Stimulated activated CD4-positive, alpha-beta T cell treated with anti-CD3 and anti-CD28 coated beads, Interleukin-15, amount 100 ng/mL, for 48 hours (primary cell): ENCODE results near the gene SLC6A9.

Experiments
- DNase-seq, 2 donors: peaks; one replicate each; pipeline ENCODE4 v3.0.0-alpha.2; 2020; ENCODE audit warnings: low read depth in 2 of 2

The SLC6A9 gene

DNA sequence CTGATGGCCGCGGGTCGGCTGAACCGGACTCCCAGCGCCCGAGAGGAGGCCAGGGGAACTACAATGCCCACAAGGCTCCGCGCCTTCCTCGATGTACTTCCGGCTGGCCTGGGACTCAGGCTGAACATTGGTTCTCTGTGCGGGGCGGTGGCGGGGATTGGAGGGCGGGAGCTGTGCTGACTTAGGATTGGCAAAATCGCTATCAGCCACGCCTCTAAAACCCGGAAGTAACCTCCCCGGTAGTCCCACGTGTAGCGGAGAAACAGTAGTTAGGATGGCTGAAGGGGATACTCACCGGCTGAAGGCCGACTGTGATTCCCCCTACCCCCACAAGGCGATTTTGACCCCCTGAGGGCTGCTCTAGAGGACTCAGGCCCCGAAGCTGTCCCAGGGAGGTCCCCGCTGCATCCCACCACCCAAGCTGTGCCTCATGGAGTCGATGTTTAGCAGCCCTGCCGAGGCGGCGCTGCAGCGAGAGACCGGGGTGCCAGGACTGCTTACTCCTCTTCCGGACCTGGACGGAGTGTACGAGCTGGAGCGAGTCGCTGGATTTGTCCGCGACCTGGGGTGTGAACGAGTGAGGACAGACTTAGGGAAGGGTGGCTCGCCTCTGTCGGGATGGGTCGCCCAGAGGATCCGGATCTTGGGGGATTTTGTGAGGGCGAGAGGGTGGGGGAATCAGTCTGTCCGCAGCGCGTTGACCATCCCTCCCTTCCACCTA lies 61.4 kb downstream of the SLC6A9 start, which contains the start of gene DPH2:
TSS of gene DPH2 (plus strand) at position 265 of the 721 bp plus-strand sequence. CDS start at position 431, 166 bp downstream.
- DNase-seq: peak; percentile 96 to 98

DNA sequence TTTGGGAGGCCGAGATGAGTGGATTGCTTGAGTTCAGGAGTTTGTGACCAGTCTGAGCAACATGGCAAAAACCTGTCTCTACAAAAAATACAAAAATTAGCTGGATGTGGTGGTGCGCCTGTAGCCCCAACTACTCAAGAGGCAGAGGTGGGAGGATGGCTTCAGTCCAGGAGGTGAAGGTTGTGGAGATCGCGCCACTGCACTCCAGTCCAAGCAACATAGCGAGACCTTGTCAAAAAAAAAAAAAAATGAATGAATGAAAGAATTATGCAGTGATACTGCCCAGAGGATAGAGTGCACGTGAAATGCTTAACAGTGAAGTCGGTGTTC lies 61.9 kb downstream of the SLC6A9 start:
- no peak for DNase-seq

DNA sequence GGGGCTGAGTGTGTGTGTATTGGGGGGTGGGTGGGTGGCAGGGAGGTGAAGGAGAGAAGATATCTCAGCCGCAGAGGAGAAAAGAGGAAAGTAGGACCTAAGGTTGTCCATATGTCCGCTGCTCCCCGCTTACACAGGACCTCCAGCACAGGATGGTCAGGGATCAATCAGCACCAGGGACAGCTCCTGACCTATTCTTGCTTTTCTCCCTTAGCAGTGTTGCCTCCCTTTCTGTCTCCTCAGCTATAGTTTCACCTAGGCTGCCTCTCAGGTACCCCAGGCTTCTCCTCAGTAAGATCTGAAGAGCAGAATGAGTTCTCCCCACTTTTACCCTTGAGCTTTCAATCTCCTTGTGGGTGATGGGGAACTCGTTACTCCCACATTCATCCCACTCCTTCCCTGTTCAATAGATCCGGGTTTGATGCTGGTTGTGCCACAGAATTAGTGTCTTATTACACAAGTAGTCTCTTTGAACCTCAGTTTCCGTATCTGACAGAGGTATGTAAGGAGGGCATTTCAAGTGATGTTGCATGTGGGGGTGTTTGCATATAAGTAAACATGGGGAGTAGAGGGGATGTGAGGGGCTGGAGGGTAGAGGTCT lies 62.8 kb downstream of the SLC6A9 start:
- DNase-seq: no peak

DNA sequence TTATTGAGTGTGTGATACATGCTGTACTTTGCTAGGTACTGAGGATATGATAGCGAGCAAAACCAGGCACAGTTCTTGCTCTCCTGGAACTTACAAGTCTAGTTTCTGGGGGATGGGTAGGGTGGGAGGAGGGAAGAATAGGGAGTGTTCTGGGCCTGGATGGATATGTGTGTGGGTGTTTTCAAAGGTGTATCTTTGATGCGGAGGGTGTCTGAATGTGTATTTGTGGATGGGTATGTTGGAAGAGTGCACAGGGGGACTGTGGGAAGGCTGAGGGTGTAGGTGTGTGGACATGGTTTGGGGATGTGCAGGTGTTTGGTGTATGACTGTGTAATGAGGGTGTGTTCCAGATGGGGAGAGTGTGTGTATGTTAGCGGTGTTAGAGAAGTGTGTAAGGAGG lies 65.9 kb downstream of the SLC6A9 start:
- no peak for DNase-seq

DNA sequence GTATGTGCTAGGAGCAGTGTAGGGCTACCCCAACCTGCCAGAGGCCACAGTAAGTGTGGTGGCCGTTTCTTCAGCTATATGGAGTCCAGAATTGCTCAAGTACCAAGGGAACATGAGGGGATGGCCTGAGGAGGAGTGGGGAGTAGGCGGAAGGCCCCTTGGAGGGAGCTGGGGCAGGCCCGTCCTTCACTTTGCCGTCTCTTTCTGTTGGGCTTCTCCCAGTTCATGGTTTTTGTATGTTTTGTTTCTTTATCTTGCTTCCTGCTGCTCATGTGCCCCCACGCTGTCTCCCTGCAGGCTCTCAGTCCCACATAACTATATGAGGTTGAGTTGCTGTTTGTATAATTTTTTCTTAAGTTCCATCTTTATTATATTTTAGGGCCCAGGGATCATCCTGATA lies 67.4 kb downstream of the SLC6A9 start:
- DNase-seq: no peak

DNA sequence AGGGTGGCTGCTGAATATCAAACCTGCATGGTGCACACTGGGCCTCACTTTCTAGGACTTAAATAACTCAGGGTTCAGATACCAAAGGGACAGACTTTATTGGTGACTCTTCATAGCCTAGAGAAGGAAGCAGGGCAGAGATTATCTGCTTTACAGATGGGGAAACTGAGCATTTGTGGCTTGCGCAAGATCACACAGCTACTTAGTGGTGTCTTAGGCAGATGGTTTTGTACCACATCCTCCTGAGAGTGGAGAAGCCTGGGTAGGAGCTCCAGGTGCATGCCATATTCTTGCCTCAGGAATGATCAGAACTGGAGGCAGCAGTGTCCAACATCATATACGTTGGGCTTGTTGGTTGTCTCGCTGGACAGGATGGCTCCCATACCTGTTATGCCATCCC lies 68.3 kb downstream of the SLC6A9 start:
- DNase-seq: no peak

DNA sequence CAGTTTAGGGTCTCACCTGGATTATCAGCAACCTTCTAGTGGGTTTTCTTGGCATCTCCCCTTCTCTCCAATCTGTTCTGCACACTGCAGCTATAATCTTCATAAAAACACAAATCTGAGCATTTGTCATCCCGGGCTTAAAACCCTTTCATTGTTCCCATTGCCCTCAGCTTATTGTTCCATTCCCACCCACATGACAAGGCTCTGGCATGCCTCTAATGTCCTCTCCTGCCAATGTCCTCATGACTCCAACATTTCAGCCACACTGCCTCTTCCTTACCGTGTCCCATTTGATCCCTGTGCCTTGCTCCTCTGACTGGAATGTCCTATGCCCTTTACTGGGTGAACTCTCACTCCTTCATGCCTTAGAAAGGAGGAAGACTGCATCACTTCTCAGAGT lies 68.9 kb downstream of the SLC6A9 start:
- DNase-seq: no peak

DNA sequence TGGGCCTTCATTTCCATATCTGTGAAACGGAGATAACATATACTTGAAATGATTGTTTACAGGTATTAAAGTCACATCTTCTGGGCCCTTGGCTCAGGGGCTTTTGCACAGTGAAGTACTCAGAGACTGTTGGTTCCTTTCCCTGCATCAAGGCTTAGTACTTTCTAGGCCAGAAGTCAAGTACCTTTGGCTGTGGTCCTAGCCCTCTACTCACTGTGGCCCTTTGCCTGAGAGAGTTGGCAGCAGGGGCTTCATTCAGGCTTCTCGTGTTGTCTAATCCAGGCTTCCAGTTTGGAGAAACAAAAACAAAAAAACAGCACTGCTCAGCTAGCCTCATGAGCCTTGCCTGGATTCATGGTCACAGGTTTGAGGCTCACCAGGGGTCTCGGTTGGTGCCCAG lies 69.6 kb downstream of the SLC6A9 start:
- no peak for DNase-seq

DNA sequence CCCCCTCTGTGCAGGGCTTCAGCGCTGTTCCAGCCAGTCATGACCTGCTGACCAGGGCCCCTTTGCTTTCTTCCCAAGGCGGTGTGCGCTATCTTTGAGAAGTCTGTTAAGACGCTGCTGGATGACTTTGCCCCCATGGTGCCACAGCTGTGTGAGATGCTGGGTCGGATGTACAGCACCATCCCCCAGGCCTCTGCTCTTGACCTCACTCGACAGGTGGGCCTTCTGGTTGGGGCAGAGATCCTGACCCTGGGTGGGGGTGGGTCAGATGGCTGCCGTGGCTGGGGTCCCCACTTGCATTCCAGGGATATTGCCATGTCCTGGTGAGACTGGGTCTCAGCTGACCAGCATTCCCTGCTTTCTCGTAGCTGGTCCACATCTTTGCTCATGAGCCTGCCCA lies 70.5 kb downstream of the SLC6A9 start:
- no peak for DNase-seq

DNA sequence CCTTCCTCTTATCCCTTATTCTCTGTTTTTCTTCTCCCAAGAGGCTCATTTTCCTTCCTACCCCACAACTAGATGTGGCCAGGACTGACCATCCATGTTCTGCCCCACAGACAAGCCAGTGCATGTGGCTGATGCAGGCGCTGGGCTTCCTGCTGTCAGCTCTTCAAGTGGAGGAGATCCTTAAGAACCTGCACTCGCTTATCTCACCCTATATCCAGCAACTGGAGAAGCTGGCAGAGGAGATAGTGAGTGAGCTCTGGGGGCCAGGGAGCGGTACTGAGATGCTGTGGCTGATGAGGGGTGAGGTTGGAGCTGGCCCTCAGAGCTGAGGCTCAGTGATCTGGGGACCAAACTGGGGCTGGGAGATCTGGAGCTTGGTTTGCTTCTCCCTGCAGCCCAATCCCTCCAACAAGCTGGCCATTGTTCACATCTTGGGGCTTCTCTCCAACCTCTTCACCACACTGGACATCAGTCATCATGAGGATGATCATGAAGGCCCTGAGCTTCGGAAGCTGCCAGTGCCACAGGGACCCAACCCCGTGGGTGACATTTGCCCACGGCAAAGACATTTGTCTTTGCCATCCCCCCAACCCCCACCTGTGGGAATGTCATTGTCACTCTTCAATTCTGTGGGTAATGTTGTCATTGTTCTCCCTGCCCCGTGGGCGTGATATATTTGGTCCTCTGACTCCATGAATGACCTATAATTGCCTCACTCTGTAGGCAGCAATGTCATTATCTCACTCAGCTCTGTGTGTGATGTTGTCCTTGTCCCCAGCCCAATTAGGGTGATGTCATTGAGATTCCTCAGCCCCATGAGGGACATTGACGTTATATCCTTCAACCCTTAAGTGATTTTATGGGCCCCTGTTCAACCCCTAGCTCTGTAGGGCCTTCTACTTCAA lies 72.7 kb downstream of the SLC6A9 start:
- no peak for DNase-seq

DNA sequence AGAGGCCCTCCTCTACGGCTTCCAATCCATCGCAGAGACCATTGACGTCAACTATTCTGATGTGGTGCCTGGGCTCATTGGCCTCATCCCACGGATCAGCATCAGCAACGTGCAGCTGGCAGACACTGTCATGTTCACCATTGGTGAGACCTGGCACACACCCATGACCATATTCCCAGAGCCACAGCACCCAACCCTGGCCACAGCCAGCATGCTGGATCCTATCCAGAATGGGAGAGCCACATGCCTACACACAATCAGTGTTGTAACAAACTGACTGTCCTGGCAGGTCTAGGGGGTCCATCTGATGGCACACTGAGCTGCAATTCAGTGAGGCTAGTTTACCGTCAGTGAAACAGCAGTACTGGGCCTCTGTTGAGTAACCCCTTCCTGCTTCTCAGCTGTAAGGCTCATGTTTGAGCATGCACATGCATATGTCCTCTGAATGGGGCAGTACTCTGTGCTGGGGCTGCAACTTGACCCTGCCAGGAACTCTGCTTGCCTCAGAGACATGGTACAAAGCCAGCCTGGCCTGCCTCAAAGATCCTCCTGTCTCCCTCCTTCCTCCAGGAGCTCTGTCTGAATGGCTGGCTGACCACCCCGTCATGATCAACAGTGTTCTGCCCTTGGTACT lies 73.7 kb downstream of the SLC6A9 start:
- no peak for DNase-seq

DNA sequence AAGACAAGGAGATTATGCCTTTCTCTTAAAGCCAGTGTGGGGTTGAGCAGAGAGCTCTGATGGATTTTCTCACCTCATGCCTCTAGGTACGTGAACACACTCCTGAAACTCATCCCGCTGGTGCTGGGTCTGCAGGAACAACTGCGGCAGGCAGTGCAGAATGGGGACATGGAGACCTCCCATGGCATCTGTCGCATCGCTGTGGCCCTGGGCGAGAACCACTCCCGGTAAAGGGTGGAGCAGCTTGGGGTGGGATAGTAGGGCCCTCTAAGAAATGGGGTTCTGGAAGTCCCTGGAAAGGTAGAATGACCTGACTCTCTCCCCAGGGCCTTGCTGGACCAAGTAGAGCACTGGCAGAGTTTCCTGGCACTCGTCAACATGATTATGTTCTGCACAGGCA lies 75.0 kb downstream of the SLC6A9 start:
- DNase-seq: no peak

DNA sequence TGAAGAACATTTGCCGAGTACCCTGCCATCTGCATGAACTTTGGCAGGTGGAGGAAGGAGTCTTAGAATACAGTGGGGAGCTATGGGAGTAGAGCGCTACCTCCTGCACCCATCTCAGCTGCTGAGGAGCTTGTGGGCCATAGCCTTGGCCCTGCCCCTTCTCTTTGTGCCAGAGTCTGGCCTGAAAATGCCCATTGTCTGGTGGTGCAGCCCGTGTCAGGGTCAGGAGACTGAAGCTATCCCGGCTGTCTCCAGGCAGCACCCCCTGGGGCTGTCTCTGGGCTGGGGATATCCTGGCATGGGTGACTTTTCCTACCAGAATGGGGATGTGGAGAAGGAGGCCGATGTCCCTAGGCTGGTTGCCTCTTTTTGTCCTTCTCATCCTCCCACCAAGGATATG lies 77.2 kb downstream of the SLC6A9 start:
- DNase-seq: no peak

DNA sequence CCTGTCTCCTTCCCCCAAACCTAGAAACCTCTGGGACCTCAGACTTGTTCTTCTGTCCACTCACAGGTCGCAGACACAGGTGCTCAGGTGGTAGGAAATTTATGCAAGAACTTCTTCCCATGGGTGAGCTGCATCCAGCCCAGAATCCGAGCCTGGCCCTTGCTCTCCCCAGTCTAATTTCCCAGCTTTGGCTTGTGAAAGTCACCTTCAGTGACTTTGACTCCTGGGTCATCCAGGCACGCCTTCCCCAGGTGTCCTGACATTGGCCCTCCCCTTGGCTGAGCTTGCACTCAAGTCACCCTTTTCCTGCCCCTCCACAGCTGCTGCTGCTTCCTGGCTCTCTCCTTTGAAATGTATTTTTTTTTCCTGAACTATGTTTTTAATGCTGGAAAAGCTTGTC lies 77.9 kb downstream of the SLC6A9 start:
- DNase-seq: no peak

DNA sequence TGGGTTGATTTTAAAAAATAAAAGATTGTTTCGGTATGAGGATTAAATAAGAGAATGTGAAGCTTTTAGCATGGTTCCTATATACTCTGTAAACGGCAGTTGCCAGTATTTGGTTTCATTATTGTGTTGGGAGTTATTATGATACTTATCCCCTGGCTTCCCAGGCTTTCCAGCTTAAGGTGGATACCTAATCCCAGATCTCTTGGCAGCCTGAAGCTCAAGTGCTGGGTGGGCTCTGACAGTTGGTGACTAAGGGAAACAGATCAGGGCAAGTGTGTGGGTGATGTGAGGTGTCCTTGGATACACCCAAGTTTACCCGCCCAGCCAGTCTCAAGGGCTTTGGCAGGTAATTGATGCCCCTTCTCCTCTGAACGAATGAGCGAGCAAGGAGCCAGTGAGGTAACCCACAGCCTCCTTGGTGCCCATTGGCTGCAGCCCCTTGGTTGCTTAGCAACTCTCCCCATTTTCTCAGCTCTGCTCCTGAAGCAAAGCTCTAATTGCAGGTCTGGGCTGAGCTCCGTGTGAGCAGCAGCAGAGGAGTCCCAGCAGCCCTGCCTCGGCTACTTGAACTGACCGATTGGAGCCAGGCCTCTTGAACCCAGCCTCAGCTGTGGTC lies 78.4 kb downstream of the SLC6A9 start:
- no peak for DNase-seq

DNA sequence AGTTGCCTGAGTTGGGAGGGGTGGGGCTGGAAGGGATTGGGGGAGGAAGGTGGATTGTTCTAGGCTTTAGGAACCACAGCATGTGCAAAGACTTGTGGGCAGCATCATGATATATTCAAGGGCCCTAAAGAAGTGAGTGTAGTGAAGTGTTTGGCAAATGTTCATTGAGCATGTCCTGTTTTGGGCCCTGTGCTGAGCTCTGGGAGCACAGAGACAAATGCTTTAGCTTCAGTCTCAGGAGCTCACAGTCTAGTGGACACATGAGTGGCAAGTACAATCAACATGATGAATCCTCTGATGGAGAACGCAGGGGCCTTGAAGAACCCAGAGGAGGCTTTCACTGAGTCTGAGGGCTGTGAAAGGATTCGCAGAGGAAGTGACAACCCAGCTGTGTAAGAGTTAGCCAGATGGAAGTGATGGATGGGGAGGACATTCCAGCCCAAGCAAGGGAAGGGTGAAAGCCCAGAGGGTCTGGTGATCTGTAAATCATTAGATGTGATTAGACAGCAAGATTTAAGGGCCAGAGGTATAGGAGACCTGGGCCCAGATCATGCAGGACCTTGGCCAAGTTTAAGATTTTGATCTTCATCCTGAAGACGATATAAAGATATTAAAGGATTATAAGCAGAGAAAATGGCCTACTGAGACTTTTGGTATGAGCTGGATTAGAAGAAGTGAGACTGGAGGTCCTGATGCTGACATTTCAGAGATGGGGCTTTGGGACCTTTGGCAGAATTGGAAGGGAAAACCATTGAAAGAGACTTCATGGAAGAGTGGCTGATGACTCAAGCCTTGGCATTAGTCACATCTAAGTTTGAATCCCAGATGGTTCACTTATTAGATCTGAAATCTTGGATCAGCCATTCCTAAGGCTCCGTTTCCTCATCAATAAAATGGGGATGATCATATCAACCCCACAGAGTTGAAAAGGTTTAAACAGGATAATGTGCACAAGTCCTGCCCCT lies 80.0 kb downstream of the SLC6A9 start:
- DNase-seq: no peak

DNA sequence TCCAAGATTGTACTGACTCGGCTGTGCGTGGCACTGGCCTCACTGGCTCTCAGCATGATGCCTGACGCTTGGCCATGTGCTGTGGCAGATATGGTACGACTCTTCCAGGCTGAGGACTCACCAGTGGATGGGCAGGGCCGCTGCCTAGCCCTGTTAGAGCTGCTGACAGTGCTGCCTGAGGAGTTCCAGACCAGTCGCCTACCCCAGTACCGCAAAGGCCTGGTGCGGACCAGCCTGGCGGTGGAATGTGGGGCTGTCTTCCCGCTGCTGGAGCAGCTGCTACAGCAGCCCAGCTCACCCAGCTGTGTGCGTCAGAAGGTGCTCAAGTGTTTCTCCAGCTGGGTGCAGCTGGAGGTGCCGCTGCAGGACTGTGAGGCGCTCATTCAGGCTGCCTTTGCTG lies 81.6 kb downstream of the SLC6A9 start:
- no peak for DNase-seq

DNA sequence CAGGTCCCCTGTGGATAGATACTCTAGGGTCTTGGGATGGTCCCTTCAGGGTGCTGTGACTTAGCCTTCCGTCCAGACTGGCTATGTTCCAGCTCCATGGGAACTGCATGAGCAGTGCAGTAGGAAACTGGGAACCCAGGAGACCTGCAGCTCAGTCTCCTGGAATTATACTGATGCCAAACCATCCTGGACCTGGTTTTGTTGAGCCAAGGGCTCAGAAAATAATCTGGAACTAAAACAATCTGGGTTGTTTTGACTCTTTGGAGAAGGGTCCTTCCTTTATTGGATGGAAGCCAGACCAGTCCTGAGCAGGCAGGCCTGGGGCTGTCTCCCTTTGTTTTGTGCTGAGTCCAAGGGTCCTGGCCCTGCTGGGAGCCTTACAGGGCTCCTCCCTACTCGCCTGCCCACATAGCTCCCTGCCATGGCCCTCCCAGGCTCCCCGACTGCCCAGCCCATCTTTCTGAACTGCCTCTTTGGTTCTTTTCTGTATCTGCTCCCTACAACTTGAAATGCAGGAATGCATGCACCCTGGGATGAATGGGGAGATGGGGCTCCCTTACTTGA lies 83.3 kb downstream of the SLC6A9 start:
- no peak for DNase-seq

DNA sequence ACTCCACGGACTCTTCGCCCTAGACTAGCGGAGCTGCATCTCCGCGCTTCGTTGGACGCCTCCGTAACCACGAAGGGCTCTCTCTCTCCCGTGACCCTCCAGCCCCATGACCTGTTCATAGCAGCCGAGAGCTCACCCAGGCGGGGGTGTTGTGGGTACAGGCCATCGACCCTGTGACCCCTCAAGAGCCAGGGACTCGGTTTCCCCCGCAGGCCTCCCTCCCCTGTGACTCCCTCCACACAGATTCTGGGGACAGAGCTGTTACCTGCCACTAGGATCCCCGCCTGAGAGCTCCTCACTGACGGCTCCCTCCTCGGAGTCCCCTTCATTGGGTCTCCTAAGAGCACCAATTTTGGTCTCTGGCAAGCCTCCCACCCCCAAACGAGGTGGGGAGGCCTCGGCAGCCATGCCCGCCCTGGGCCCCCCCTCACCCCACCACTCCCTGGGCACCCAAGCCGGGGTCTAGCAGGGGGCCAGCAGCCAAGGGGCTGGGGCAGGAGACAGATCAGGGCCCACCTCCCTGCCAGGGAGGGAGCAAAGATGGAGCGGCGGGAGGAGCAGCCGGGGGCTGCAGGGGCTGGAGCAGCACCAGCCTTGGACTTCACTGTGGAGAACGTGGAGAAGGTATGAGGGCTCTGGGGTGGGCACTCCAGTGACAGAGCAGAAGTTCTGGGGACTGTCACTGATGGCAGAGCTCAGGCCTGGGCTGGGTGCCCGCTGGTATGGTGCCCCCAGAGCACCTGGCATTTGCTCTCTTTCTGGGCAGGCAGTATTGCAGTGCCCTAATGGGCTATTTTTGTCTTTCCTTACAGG lies 84.0 kb downstream of the SLC6A9 start:
- no peak for DNase-seq
